GM19328 (cell line): ENCODE results near the gene NANOS3.
A peak's percentile ranks its signal among the peaks of the same experiment; 100 is the strongest.

ENCODE experiments used
- ATAC-seq: cut with Tn5 transposase; IDR thresholded peaks from one replicate; pipeline ENCODE4 v1.9.1; 2021; ENCODE audit warnings: mild to moderate bottlenecking, moderate library complexity; ENCODE audit not compliant: unreplicated experiment

NANOS3 gene

DNA sequence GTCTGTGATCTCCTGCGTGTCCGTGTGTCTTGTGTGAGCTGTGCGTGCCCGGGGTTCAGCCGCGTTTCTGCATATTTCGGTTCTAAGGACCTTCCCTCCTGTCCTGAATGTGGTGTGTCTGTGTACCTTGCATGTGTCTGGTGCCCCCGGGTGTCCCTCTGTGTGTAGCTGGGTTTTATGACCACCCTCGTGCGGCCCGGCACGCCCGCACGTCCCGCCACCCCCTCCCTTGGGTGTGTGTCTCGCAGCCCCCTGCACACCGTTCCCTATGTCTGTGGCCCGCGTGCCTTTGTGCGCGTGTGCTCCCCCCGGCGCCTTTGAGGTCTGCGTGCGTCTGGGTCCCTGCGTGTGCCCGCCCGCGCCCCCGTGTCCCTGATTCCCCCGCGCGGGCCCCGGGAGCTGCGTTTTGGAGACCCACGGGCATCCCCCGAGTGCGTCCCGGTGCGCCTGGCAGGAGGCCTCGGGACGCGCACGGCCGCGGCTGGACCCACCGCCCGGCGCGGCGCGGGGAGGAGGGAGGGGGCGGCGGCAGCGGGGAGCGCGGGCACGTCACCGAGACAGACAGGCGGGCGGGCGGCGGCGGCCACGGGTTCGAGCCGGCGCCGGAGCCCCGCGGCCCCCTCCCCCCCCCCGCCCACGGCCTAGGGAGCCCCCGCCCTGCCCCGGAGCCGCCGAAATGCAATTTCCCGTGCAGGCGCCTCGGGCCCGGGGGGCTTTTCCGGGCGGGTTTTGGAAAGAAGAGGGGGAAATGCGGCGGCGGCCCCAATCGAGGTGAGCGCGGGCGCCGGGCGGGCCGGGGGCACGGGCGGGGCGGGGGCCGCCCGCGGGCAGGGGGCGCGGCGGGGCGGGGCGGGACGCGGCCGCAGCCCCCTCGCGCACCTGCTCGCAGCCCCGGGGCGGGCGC, 12.0 kb upstream of the NANOS3 start:
- no peak for ATAC-seq

GRCh38 chr19:13865571-13866462, 11.1 kb upstream of the NANOS3 start:
- ATAC-seq, result no peak

- no peak for ATAC-seq
Observed at GRCh38 chr19:13866463-13867046, 10.4 kb upstream of the NANOS3 start.

DNA sequence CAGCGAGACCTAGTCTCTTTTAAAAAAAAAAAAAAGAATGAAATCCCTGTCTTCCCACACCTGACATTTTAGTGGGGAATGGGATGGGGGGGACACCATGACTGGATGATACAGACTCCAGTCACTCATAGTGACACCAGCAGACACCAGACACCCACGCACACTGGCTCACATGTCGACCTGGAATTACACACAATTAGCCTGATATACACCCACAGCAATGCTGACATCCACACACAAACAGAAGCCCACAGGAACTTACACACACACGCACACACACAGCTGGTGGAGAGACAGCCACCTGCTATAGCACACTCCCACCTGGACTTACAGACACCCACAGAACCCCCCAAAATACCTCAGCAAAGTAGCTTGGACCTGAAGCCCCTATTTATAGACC, 8.3 kb upstream of the NANOS3 start:
- no peak for ATAC-seq

DNA sequence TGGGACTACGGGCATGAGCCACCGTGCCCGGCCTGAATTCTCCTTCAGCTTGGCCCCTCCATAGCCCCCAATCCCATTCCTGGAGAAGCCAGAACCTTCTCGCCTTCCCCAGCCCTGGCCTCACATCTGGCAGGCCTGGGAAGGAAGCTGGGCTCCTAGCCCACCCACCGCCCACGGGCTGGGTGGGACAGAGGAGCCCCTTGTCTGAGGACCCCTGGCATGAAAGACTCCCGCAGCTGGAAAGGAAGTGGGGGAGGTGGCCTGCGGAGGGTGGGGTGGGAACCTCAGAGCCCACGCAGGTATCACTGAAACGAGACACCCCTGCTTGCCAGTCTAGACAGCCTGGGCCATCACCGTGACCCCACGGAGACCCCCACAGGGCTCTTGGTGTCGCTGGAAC, 7.7 kb upstream of the NANOS3 start:
- no peak for ATAC-seq

GRCh38 chr19:13870873-13871272, 6.1 kb upstream of the NANOS3 start:
- ATAC-seq, result no peak

DNA sequence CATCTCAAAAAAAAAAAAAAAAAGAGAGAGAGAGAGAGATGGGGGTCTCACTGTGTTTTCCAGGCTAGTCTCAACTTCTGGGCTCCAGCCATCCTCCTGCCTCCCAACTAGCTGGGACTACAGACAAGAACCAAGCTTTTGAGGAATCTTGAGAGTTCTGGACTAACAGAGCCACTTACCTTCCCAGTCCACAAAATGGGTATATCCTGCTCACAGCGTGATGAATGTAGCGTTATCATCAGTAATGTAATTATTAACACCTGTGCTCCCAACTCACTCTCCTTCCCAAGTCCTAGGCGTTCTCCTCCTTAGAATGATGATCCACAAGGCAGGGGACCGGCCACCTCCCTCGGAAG, 4.6 kb upstream of the NANOS3 start:
- no peak for ATAC-seq

- no peak for ATAC-seq
Observed at GRCh38 chr19:13872695-13873389, 4.1 kb upstream of the NANOS3 start.

DNA sequence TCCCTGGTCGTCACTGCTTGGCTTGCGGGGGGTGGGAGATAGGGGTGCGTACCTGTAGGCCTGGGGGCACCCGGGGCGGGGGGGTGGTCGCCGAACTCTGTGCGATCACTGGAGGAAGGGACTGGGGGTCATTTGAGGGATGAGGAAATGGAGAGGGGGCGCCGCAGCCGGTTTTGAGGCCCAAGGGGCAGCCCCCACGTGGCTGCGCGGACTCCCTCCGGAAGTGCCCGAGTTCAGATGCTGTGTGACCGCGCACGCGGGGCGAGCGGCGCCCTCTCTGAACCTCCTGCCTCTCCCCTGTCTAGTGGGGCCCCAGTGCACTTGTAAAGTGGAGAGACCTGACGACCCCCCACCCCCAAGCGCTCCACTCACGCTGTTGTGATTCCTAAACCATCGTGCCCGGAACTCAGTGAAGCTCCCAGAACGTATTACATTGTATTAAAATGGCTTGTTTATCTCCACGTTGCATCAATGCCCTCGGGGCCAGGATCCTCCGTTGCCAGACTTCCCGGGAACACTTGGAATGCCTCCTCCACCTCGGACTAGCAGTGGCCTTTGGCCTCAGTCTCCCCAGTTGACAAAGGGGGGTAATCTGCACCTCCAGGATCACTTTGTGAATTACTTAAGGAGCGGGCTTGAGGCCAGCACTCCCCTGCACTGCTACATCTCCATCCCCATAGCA, 3.0 kb upstream of the NANOS3 start:
- no peak for ATAC-seq

- ATAC-seq, result no peak
Observed at GRCh38 chr19:13875824-13876223, 1.1 kb upstream of the NANOS3 start.

DNA sequence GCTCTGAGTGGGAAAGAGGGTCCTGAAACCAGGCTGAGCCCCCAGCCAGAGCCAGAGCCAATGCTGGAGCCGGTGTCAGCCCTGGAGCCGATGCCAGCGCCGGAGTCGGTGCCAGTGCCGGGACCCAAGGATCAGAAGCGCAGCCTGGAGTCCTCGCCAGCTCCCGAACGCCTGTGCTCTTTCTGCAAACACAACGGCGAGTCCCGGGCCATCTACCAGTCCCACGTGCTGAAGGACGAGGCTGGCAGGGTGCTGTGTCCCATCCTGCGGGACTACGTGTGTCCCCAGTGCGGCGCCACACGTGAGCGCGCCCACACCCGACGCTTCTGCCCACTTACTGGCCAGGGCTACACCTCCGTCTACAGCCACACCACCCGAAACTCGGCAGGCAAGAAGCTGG, 369 bp downstream of the NANOS3 start:
- ATAC-seq, result no peak

GRCh38 chr19:13880059-13881043, 3.4 kb downstream of the NANOS3 start:
- ATAC-seq, result peak; percentile 65

DNA sequence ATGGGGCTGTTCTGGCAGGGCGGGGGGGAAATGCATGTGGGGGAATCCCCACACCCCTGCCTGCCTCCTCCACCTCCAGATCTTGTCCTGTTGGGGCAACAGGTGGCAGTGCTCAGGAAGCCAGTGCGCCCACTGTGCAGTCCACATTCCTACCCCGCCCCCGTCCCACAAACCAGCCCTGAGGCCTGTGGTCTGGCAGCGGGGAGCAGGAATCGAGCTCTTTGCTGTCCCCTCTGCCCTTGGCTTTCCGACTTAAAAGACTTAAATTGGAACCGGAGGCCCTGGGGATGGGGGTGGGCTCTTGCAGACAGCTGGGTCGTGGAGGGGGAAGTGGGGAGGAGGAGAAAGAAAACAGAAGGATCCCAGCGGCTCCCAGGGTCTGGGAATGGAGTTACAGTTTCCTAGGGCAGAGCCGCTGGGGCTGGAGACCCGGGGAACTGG, 4.3 kb downstream of the NANOS3 start:
- ATAC-seq, result no peak

DNA sequence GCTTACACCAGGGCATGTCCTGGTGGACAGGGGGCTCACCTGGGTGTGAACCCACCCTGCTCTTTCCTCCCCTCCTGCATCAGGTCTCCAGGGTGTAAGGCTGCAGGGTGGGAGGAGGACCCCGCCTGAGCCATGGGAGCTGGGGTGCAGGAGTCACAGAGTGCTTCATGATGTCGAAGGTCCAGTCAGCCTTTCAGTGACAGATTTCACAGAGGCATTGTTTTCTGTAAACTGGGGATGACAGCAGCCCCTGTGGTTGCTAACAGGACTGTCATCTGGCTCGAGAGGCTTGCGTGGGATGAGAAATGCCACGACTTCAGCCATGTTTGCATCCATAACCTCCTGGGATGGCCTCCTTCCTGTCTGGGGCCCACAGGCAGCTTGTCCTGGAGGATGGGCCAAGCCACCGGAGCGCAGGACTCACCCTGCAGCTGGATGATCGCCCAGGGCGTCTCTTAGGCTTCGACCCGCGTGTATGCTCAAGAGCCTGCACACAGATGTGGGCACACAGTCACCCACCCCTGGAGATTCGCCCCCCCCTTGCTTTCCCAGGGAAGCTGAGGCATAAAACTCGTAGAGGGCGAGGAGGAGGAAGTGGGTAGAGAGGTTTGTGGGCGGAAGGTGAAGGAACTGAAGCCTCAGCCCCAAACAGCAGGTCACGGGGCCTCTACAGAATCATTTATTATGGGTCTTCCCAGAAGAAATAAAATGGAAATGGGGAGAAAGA, 4.9 kb downstream of the NANOS3 start:
- ATAC-seq, result no peak

DNA sequence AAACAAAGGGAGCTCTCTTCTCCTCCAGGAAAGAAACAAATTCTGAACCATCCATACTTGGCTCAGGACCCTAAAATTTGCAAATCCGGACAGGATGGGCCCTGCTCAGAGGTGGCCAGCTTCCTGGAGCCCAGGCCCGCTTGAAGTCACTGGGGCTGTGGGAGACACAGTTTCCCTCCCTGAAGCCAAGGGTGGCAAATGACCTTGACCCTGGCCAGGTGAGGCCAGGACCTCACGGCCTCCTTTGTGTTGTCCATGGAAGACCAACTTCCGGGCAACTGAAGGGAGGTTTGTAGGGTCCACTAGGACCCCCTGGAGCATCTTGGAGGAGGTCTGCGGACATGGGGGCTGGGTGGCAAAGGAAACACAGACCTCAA, 5.5 kb downstream of the NANOS3 start:
- no peak for ATAC-seq

DNA sequence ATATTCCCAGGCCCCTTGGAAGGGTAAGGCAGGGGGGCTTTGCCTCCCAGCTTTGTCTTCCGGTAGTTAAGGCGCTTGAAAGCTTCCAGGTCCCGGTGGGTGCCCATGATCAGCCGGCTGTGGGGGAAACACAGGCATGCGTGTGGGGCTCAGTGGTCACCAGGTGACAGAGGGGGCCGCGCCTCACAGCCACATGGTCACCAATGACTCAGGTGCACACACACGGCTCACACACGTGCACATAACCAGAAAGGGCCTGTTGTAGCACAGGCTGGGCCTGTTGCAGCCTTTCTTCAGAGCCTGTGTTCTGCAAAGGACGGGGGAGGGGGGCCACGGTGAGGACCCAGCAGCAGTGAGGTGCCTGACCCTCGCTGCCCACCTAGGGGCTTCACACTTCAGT, 5.9 kb downstream of the NANOS3 start:
- ATAC-seq, result no peak

GRCh38 chr19:13883516-13884064, 6.7 kb downstream of the NANOS3 start:
- ATAC-seq, result no peak
